Stimulated activated memory B cell treated with anti-CD40 and anti-IgM and Interleukin-4, amounts not matched to agents 10 μg/mL and 1 μg/mL and 100 μg/mL, for 72 hours (primary cell): ENCODE results near the gene MMRN2.

Experiments used
- ATAC-seq: fragments of 150-1000 bp; cut with Tn5 transposase; 2 replicates; pipeline ENCODE4 v1.10.0; 2021
- H3K27ac Mint-ChIP-seq: one replicate; pipeline ENCODE4 v1.8.0; 2022; ENCODE audit warnings: mild to moderate bottlenecking, mixed read lengths
- H3K27me3 Mint-ChIP-seq: one replicate; pipeline ENCODE4 v1.8.0; 2022; ENCODE audit warnings: mixed read lengths
- H3K36me3 Mint-ChIP-seq: one replicate; pipeline ENCODE4 v1.8.0; 2022; ENCODE audit warnings: mixed read lengths
- H3K4me1 Mint-ChIP-seq: one replicate; pipeline ENCODE4 v1.8.0; 2022; ENCODE audit warnings: mixed read lengths
- H3K4me3 Mint-ChIP-seq: one replicate; pipeline ENCODE4 v1.8.0; 2022; ENCODE audit warnings: mild to moderate bottlenecking, moderate library complexity, mixed read lengths
- H3K9me3 Mint-ChIP-seq: one replicate; pipeline ENCODE4 v1.8.0; 2022; ENCODE audit warnings: mixed read lengths

Gene MMRN2

DNA sequence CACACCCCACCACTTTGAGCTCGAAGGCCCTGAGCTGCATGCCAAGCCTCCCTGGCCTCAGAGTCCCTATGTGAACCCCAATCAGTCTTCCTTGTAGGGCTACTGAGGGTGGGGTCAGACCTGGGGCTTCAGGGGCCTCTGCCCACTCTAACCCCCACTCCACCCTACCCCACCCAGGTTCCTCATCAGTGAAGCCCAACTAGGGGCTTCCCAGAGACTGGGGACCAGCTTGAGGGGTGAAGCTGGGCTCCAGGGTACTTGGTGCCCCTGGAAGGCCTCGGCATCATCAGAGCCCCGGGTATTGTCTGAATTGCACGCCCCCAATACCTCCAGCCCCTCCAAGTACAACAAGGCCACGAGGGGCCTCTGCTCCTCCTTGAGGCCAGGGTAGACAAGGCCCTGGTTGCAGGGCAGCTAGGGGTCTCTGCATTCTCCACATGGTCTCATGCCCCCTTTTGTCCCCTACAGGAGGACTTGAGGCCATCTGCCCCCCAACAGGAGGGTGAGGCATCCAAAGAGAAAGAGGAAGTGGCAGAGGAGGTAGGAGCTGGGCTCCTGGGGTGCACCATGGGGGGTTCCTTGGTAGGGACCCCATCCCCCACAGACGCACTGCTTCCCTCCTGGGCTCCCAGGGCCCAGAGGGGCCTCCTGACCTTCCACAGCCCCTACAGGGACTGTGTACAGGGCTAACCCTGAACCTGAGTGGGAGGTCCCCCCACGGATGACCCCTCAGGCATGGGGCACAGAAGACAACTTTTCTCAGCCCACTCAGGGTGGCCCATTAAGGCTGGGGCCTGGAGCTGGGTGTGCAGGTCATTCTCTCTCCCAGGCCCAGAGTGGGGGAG is 4.9 kb upstream of the MMRN2 start:
- no peak overlapping the region for H3K27ac Mint-ChIP-seq

GRCh38 chr10:86961481-86962091 is 4.2 kb upstream of the MMRN2 start:
- Mint-ChIP-seq H3K27me3 (peaks cover 8% of the 10 kb centered on the region), H3K4me3 (no peak overlapping the region), H3K4me1 (peaks cover 30% of the 10 kb centered on the region), H3K27ac (no peak overlapping the region), H3K36me3 (no peaks in the 10 kb centered on the region), H3K9me3 (no peaks in the 10 kb centered on the region)
- no peak for ATAC-seq

More for the DNA sequence above, 4.9 kb upstream of the MMRN2 start:
- H3K4me1 Mint-ChIP-seq: peaks cover 33% of the 10 kb centered on the region
- no peaks in the 10 kb centered on the region for H3K36me3 Mint-ChIP-seq
- no peak for ATAC-seq
- no peak overlapping the region for H3K4me3 Mint-ChIP-seq
- peaks cover 4% of the 10 kb centered on the region for H3K27me3 Mint-ChIP-seq
- H3K9me3 Mint-ChIP-seq: no peaks in the 10 kb centered on the region

DNA sequence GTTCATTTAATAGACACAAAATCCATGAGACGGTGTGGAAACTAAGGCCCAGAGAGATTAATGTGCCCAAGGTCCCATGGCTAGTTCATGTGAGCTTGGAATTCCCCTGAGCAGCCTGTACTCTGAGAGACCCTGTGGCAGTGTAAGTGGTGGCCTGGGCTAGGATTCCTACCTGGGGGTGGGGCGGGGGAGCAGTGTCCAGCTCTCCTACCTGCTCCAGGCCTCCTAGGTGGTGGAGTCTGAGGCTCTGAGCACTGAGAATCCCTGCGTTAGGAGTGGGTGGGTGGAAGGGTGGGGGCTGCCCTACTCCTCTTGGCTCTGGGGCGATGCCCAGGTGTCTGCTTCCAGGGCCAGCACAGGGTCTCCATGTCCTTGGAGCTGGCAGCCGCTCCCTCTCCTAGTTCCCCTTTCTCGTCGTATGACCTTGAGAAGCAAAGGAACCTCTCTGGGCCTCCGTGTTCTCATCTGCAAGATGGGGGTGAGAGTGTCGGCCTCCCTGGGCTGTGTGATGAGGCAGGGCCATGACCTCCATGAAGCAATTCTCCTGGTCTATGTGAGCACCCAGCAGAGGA is 3.5 kb upstream of the MMRN2 start:
- H3K27ac Mint-ChIP-seq: no peak overlapping the region
- peaks cover 8% of the 10 kb centered on the region for H3K27me3 Mint-ChIP-seq
- H3K9me3 Mint-ChIP-seq: no peaks in the 10 kb centered on the region
- no peaks in the 10 kb centered on the region for H3K36me3 Mint-ChIP-seq
- ATAC-seq: no peak
- peaks cover 24% of the 10 kb centered on the region for H3K4me1 Mint-ChIP-seq
- H3K4me3 Mint-ChIP-seq: no peak overlapping the region

DNA sequence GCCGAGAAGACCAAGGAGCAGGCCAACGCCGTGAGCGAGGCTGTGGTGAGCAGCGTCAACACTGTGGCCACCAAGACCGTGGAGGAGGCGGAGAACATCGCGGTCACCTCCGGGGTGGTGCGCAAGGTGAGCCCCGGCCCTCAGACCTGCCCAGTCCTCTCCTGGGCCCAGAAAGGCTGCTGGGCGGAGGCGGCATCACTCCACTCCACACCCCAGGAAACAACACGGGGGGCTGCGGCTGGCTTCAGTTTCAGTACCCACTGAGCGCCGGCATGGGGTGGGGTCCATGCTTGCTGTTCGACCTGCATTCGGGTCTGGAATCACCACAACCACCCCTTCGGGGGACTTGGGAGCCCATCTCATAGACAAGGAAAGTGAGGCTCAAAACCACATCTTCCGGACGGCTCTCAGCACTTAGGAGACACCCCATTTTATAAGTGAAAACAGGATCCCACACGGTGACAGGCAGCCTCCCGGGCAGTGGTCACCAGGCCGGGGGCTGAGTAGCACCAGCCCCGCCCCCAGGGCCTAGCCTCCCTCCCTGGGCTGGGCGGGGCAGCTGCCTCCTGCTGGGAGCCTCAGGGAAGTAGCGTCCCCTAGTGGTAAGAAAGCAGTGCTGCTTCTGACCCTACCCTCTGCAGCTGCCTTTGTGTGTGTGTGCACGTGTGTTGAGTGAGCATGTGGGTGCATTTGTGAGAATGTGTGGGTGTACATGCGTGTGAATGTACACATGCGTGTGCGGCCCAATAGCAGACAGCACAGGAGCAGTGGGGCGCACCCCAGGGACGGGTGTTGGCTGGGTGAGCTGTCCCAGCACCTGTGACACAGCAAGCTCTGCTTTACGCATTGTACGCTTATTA is 2.8 kb upstream of the MMRN2 start:
- H3K27ac Mint-ChIP-seq: no peak overlapping the region
- H3K9me3 Mint-ChIP-seq: no peaks in the 10 kb centered on the region
- peaks cover 16% of the 10 kb centered on the region for H3K4me1 Mint-ChIP-seq
- ATAC-seq: peak; percentile 59
- peaks cover 8% of the 10 kb centered on the region for H3K27me3 Mint-ChIP-seq
- no peaks in the 10 kb centered on the region for H3K36me3 Mint-ChIP-seq
- H3K4me3 Mint-ChIP-seq: no peak overlapping the region

DNA sequence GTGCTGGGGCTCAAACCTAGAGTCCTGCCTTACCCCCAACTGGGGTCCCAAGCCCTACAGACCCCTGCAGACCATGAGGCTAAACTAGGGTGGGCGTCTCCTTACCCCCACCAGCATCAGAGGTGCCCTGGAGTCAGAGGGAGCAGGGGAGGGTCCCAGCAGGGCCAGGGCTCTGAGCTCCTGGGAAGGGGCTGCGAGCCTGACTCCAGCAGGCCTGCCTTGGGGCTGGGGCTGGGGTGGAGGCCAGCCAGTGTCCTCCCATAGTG is 2.3 kb upstream of the MMRN2 start:
- Mint-ChIP-seq H3K36me3 (no peaks in the 10 kb centered on the region), H3K9me3 (no peaks in the 10 kb centered on the region), H3K4me1 (peaks cover 11% of the 10 kb centered on the region), H3K4me3 (no peak overlapping the region), H3K27me3 (peaks cover 8% of the 10 kb centered on the region), H3K27ac (no peak overlapping the region)
- no peak for ATAC-seq

- H3K27ac Mint-ChIP-seq: no peak overlapping the region
- H3K9me3 Mint-ChIP-seq: no peaks in the 10 kb centered on the region
- no peak overlapping the region for H3K4me3 Mint-ChIP-seq
- H3K27me3 Mint-ChIP-seq: peaks cover 8% of the 10 kb centered on the region
- no peaks in the 10 kb centered on the region for H3K36me3 Mint-ChIP-seq
- no peak for ATAC-seq
- H3K4me1 Mint-ChIP-seq: peaks cover 5% of the 10 kb centered on the region
Observed at GRCh38 chr10:86958901-86959736, 1.7 kb upstream of the MMRN2 start.

- no peak for ATAC-seq
- H3K27me3 Mint-ChIP-seq: peaks cover 8% of the 10 kb centered on the region
- no peaks in the 10 kb centered on the region for H3K36me3 Mint-ChIP-seq
- H3K9me3 Mint-ChIP-seq: no peaks in the 10 kb centered on the region
- no peak within 1 kb of the TSS for H3K4me3 Mint-ChIP-seq
- H3K4me1 Mint-ChIP-seq: peaks cover 5% of the 10 kb centered on the region
- H3K27ac Mint-ChIP-seq: no peak within 1 kb of the TSS
Observed at GRCh38 chr10:86958116-86958900, 893 bp upstream of the MMRN2 start, which contains the start of gene SNCG. SNCG (plus strand) TSS chr10:86958599; CDS start chr10:86958698, 99 bp downstream.

DNA sequence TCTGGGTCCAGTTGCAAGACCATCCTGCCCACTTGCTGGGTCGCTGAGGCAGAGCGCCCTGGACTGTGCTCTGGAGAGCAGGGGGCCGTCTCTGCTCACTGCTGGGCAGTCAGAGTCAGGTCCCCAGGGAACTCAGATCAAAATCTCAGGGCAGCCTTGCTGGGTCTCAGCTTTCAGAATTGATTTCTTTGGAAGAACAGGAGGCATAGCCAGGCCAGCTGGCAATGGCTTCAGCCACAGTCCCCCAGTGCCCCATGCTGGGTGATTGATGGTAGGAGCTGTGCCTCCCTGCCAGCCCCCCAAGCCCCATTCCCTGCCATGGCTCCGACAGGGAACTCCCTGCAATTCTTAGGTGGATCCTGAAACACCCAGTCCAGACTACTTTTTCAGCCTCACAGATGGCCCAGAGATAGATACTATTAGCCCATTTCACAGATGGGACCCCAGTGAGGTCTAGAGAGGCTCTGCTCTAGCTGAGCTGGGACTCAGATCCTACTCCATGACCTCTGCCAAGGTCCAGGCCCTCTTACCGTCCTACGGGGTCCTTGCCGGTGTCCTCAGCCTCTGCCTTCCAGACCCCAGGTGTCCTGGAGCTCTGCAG is 467 bp downstream of the MMRN2 start:
- Mint-ChIP-seq H3K9me3 (peaks cover 4% of the 10 kb centered on the region), H3K27me3 (peaks cover 8% of the 10 kb centered on the region), H3K36me3 (no peaks in the 10 kb centered on the region), H3K4me1 (peaks cover 5% of the 10 kb centered on the region), H3K27ac (no peak overlapping the region), H3K4me3 (no peak overlapping the region)
- ATAC-seq: no peak

DNA sequence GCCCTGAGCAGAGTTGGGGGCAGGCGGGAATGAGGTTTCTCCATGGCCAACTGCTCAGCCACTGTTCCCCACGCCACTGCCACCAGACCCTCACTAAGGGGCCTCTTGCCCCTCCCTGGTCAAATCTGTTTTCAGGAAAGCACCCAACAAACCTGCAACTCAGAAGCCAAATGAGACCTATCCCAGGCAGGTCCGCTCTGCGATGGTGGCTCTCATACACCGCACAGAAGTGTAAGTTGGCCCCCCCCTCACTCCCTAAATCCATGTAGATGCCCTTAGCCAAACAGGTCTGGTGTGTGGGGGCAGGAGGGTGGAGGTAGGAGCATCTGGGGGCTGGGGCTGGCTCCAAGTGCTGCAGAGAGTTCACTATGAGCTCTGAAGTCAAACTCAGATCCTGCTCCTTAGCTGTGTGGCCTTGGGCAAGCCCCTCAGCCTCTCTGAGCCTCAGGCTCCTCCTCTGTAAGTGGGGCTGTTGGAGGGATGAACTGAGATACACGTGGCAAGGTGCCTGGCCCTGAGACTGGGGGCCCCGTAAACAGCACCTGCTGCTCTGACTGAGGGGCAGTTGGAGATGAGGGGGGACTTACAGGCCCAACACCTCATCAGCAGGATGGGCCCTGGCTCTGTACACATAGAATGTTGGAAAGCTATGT is 1.1 kb downstream of the MMRN2 start:
- peaks cover 8% of the 10 kb centered on the region for H3K9me3 Mint-ChIP-seq
- no peak overlapping the region for H3K4me3 Mint-ChIP-seq
- peaks cover 8% of the 10 kb centered on the region for H3K27me3 Mint-ChIP-seq
- peaks cover 5% of the 10 kb centered on the region for H3K4me1 Mint-ChIP-seq
- ATAC-seq: no peak
- no peak overlapping the region for H3K27ac Mint-ChIP-seq
- no peaks in the 10 kb centered on the region for H3K36me3 Mint-ChIP-seq

GRCh38 chr10:86955501-86956194 is 1.8 kb downstream of the MMRN2 start:
- H3K4me3 Mint-ChIP-seq: no peak overlapping the region
- peaks cover 8% of the 10 kb centered on the region for H3K9me3 Mint-ChIP-seq
- no peaks in the 10 kb centered on the region for H3K36me3 Mint-ChIP-seq
- H3K4me1 Mint-ChIP-seq: peaks cover 4% of the 10 kb centered on the region
- peaks cover 8% of the 10 kb centered on the region for H3K27me3 Mint-ChIP-seq
- no peak for ATAC-seq
- H3K27ac Mint-ChIP-seq: no peak overlapping the region

- H3K4me3 Mint-ChIP-seq: no peak overlapping the region
- no peaks in the 10 kb centered on the region for H3K4me1 Mint-ChIP-seq
- no peaks in the 10 kb centered on the region for H3K36me3 Mint-ChIP-seq
- no peak for ATAC-seq
- H3K27ac Mint-ChIP-seq: no peak overlapping the region
- H3K27me3 Mint-ChIP-seq: peaks cover 8% of the 10 kb centered on the region
- H3K9me3 Mint-ChIP-seq: peaks cover 8% of the 10 kb centered on the region
Observed at GRCh38 chr10:86954681-86955500, 2.5 kb downstream of the MMRN2 start.
